Epithelial cell of esophagus (primary cell): ENCODE results near the gene CDCP2.
A peak's percentile ranks its signal among the peaks of the same experiment; 100 is the strongest.

Source experiments
- DNase-seq: peaks from one replicate; pipeline ENCODE4 v3.0.0; 2010; ENCODE audit warnings: low read depth
- H3K4me3 ChIP-seq: 2 replicates; pipeline ENCODE4 v1.5.1; 2011; ENCODE audit warnings: mild to moderate bottlenecking, low read length, control low read depth
- TF ChIP-seq, protein P1 (sequence below): IDR thresholded peaks from 2 replicates; pipeline ENCODE4 v1.5.1; 2011; ENCODE audit warnings: low read depth, mild to moderate bottlenecking, low read length, control low read depth, inconsistent platforms; ENCODE audit not compliant: insufficient read depth; ENCODE audit errors: missing control alignments

The CDCP2 gene

DNA sequence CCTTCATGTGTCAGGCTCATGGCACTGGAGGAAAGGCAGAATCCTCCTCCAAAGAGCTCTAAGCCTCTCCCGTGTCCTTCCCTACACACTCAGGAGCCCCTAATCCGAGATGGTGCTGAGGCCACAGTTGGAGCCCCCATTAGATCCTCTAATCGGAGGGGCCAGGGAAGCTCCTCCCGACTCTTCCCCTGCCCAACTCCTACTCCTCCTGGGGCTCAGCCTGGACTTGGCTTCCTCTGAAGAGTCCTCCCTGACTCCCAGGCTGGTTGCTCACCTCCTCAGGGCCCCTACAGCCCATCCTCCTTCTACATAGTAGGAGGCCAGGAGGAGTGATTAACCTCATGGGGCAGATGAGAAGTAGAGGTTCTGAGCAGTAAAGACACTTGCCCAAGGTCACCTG lies 21.3 kb upstream of the CDCP2 start:
- DNase-seq = no peak
- TF ChIP-seq, protein P1, sequence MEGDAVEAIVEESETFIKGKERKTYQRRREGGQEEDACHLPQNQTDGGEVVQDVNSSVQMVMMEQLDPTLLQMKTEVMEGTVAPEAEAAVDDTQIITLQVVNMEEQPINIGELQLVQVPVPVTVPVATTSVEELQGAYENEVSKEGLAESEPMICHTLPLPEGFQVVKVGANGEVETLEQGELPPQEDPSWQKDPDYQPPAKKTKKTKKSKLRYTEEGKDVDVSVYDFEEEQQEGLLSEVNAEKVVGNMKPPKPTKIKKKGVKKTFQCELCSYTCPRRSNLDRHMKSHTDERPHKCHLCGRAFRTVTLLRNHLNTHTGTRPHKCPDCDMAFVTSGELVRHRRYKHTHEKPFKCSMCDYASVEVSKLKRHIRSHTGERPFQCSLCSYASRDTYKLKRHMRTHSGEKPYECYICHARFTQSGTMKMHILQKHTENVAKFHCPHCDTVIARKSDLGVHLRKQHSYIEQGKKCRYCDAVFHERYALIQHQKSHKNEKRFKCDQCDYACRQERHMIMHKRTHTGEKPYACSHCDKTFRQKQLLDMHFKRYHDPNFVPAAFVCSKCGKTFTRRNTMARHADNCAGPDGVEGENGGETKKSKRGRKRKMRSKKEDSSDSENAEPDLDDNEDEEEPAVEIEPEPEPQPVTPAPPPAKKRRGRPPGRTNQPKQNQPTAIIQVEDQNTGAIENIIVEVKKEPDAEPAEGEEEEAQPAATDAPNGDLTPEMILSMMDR = no peak
- H3K4me3 ChIP-seq = no peak overlapping the region

DNA sequence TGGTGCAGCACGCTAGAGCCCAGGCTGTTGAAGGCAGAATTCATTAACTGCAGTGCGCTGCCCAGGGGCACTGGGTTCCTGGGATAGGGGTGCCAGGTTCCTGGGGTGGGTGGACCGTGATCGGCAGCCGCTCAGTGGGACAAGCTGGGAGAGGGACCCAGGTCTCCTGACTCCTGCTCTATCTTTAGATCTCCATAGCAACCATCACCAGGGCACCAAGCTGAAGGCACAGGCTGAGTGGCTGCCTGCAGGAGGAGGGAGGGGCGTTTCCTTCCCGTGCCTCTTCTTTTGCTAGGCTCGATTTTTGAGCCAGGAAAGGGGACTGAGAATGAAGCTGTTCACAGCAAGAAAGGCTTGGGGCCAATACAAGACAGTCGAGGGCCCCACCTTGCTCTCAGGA lies 20.9 kb upstream of the CDCP2 start:
- DNase-seq = no peak
- no peak overlapping the region for H3K4me3 ChIP-seq
- TF ChIP-seq, protein P1 = no peak

DNA sequence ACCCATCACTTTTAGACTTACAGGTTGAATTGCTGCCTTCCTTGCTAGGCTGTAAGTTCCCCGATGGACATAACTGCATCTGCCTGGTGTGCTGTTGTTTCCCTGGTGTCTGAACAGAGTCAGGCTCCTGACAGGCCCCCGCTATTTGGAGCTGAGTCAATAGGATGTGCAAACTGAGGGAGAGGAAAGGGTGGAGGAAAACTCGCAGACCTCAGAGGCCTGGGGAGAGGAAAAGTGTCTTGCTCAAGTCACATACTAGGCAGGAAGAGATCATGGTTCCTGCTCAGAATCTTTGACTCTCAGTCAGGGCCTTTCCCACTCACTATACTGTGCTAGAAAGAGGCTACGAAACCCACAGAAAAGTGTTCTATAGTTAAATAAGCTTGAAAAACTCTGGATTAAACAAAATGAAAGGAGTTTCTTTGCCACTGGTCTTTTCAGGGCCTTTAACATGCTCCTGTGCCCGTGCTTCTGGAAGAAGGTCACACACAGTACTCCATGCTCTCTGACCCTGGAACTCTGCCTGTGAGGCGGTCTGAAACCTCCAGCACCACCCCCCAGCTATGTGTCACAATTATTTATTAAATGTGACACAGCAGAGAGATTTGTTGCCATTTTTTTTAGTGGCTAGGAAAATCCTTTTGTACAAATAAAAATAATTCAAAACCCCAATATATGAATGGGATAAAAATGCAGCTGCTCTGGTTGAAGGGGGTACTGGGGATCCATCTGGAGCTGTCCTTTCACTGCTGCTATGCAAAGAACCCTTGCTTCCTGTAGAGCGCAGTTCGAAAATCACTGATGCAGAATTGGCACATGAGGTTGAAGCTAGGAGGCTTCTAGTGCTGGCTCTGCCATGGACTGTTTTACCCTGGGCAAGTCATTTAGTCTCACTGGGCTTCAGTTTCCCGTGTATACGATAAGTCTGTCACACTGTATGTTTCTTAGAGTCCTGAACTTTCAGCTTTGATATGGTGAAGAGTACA lies 20.1 kb upstream of the CDCP2 start:
- peak; percentile 17 for DNase-seq
- no peak overlapping the region for H3K4me3 ChIP-seq
- TF ChIP-seq, protein P1 = no peak

DNA sequence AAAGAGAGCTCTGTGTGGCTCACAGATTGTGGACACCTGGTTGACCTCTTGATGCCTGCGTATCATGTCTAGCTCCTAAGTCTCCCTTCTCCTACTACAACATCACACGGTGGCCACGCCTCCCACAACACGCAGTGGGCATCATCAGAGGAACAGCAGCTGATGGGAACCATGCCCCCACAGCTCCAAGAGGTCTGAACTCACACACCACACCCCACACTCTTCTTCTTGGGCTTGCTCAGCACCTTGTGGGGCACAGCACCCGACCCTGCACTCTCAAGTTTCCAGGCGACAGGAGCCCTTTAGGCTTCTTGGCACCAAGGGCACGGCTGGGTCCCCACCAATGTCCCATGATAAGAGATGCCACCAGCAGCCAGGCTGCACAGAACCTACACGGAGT lies 18.8 kb upstream of the CDCP2 start:
- TF ChIP-seq, protein P1 = no peak

DNA sequence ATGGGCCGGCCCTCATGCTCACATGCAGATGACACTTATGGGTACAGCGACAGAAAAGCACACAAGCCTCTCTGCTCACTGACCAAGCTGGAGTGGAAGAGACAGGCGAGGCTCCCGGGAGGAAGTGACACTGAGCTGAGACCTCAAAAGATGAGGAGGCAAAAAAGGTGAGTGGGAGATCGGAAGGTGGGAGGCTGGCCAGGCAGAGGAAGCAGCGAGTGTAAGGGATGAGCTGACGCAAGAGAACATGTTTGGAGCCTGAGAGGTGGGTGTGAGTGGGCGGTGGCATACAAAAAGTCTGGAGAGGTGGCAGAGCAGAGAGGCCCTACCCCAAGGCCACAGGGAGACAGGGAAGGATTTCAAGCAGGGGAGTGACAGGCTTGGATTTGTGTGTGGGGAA lies 18.2 kb upstream of the CDCP2 start:
- TF ChIP-seq, protein P1 = no peak
- DNase-seq = no peak
- no peak overlapping the region for H3K4me3 ChIP-seq

More for the DNA sequence above, 18.8 kb upstream of the CDCP2 start:
- no peak overlapping the region for H3K4me3 ChIP-seq
- no peak for DNase-seq

DNA sequence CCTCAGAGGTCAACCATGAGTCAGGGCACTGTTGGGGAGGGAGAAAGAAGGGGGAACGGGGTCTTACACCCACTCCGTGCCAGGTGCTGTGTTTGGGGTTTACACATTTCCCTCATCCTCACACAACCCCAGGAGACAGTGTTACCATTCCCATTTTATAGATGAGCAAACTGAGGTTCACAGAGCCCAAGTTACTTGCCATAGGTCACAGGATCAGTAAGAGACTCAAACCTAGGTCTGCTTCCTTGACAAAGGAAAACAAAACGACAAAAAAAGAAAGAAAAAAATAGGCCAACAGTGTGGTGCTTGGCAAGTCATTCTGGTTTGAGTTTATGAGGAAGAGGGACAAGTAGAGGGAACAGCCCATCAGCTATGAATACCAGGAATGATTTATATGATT lies 16.3 kb upstream of the CDCP2 start:
- TF ChIP-seq, protein P1 = no peak
- DNase-seq = no peak
- no peak overlapping the region for H3K4me3 ChIP-seq

DNA sequence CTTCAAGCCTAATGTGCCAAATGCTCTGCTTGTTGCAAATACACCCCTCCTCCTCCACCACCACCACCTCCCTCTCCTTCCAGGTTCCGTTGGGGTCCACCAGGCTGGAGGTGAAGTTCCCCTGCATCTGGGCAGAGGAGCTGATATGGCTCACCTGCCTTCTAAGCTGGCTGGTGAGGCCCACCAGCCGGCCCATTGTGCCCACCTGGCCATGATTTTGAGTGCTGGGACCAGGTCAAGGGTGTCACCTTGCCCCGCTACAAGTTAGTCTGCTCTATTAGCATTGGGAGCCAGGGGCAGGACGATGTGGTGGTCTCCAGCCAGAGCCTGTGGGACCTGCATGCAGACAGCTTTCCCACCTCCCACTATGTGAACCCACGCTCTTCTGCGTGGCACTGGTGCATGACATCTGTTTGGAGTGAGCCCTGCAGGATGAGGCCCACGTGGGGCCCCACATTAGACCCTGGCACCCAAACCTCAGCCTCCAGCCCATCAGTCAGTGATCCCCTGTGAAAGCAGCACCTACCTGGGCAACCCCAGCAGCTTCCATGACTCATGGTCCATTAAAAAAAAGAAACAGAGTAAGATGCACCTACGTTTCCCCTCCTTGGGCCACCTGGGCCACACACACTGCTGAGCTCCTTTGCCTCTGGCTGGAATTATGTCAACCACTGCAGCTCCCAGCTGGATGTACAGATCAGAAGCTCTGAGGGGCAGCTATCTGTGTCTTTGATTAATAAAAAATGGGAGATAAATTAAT lies 15.6 kb upstream of the CDCP2 start:
- peak; percentile 53 for DNase-seq
- H3K4me3 ChIP-seq = no peak overlapping the region
- TF ChIP-seq, protein P1 = no peak
